CD4-positive, alpha-beta T cell treated with Interleukin-12 subunit alpha and Interleukin-12 subunit beta, for 1 hour (primary cell): ENCODE results near the gene KRTAP10-3.
"Not testable (repeated sequence)": the region's sequence is repeated elsewhere in the genome, so short reads cannot be mapped to it uniquely, and the experiment has no call there.

Source experiments
- DNase-seq: peaks from one replicate; pipeline ENCODE4 v3.0.0-alpha.2; 2020

KRTAP10-3 gene

GRCh38 chr21:44569861-44570517 lies 11.4 kb upstream of the KRTAP10-3 start:
- DNase-seq, result no peak

- no peak for DNase-seq
These were observed 10.3 kb upstream of the KRTAP10-3 start for GRCh38 chr21:44568667-44569556.

DNA sequence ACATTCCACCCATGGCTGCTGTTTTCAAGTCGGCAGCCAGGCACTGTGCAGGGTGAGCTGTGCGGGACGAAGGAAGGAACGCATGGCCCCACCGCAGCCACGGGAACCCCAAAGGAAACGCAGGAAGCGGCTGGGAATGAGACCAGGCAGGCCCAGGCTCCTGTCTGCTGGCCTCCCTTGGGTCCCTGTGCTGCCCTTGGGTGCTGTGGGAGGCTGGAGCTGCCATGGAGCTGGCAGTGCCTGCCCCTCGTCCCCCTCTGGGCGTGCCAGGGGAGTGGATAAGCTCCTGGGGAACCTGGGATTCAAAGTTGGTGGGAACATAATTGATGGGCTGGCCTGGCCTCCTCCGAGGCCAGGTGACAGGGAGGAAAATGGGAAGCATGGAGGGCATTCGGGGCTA lies 9.7 kb upstream of the KRTAP10-3 start:
- DNase-seq, result no peak

- DNase-seq, result no peak
These were observed 9.0 kb upstream of the KRTAP10-3 start for GRCh38 chr21:44567481-44568171.

GRCh38 chr21:44566403-44566802 lies 7.8 kb upstream of the KRTAP10-3 start:
- DNase-seq, result no peak

DNA sequence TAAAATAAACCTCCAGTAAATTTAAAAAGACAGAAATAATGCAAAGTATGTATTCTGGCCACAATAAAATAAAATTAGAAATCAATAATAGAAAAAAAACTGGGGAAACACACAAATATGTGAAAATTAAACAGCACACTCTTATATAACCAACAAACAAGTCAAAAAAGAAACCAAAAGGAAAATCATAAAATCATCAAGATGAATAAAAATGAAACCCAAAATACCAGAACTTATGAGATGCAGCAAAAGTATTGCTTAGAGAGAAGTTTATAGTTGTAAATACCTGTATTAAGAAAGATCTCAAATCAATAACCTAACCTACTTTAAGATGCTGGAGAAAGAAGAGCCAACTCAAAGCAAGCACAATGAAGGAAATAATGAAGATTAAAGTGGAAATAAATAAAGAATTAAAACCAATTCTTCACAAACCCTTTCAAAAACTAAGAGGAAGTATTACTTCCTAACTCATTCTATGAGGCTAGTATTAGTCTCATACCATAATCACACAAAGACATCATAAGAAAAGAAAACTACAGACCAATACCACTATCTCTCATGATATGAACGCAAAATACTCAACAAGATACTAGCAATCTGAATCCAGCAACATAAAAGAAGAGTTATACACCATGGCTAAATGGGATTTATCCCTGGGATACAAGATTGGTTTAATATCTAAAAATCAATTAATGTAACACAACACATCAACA lies 6.4 kb upstream of the KRTAP10-3 start:
- no peak for DNase-seq

DNA sequence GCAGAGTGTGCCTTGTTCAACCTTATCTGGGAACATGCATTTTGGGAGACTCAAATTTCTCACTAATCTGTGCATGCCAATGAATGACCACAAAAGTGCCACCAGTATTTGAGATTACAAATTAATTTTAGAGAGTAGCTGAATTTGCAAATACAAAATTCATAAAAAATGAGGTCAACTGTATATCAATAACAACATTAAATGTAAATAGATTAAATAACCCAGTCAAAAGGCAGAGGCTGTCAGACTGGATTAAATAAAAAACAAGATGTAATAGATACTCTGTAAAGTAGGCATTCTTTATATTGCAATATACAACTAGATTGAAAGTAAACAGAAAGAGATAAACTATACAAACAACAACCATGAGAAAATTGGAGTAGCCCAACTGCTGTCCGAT lies 5.5 kb upstream of the KRTAP10-3 start:
- DNase-seq, result no peak

DNA sequence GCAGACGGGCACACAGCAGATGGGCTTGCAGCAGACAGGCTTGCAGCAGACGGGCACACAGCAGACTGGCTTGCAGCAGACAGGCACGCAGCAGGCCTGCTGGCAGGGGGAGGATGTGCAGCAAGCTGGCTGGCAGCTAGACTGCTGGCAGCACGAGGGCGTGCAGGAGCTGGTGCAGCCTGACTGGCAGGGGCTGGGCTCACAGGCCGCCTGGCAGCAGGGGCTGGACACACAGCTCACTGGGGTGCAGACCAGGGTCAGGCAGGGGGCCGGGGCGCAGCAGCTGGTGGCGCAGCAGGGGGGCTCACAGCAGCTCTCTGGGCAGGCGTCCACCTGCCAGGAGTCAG lies 293 bp downstream of the KRTAP10-3 start:
- not testable (repeated sequence) for DNase-seq

- DNase-seq, result no peak
These were observed 885 bp downstream of the KRTAP10-3 start for GRCh38 chr21:44557491-44558328.

- DNase-seq, result no peak
These were observed 1.7 kb downstream of the KRTAP10-3 start for GRCh38 chr21:44556879-44557278.

DNA sequence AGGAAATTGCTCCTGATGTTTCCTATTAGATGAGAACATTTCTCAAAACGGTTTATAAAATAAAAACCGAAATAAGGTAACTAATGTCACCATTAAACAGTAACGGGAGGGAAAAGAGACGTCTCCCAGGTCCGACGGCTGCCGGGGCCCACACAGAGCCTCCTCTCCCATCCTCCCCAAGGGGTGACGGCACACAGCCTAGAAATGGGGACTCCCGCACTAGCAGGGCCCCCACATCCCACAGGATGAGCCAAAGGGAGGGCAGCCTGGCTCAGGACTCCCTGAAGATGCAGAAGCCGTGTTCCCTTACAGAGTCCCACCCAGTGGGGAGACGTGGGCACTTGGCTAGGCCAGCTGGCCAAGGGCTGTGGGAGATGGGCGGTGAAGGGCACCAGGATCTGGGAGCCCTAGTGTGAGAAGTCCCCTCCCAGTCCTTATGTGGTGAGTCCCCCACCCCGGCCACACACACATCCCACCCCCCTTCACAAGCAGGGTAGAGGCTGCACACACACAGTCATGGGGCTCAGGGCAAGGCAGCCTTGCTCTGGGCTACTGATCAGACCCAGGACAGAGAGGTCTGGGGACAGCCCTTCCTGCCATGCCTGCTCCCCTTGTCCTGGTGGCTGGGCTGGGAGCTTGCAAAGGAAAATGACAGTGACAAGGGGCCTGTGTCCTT lies 3.3 kb downstream of the KRTAP10-3 start:
- DNase-seq, result no peak

DNA sequence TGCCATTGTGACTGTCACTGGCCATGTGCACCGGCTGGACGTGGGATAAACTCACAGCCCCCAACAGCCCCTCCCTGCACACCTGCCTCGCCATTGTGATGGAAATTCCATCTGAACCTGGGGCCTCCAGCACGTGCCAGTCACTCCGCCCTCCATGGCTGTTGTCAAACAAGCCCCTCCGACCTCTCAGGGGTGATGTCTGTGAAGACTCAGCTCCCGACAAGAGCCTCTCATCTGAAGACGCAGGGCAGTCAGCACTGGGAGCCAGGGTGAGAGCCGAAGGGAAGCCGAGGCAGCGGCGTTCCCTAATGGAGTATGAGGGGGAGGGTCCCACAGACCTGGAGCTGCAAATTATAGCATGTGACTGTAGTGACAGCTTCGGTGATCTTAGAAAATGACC lies 5.9 kb downstream of the KRTAP10-3 start:
- no peak for DNase-seq

- DNase-seq, result no peak
These were observed 6.5 kb downstream of the KRTAP10-3 start for GRCh38 chr21:44552136-44552535.

GRCh38 chr21:44551340-44551961 lies 7.1 kb downstream of the KRTAP10-3 start, which contains the start of gene KRTAP10-2:
TSS of gene KRTAP10-2 (minus strand) at chr21:44551505. CDS start at chr21:44551458, 47 bp downstream.
- DNase-seq, result no peak

GRCh38 chr21:44550807-44551206 lies 7.8 kb downstream of the KRTAP10-3 start:
- no peak for DNase-seq

GRCh38 chr21:44550285-44550684 lies 8.3 kb downstream of the KRTAP10-3 start:
- DNase-seq, result not testable (repeated sequence)

- DNase-seq, result no peak
These were observed 8.9 kb downstream of the KRTAP10-3 start for GRCh38 chr21:44549525-44550211.

DNA sequence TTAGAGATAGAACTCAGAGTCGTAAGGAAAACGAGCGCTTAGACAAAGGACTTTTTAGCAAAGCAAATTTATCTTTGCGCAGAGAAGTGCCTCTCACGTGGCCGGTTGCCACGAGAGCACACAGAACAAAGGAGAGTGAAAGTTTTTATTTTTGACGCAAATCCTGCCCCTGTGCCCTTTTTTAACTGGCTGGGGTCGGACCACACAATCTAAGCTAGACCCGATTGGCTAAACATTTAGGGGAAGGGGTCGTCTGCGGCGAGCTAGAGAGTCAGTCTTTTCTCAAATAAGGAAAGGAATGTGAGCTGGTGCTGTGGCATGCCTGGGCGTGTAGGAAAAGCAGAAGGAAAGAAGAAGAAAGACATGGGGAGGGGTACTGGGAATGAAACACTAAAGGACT lies 9.7 kb downstream of the KRTAP10-3 start:
- no peak for DNase-seq

- no peak for DNase-seq
These were observed 10.2 kb downstream of the KRTAP10-3 start for GRCh38 chr21:44548381-44548780.

DNA sequence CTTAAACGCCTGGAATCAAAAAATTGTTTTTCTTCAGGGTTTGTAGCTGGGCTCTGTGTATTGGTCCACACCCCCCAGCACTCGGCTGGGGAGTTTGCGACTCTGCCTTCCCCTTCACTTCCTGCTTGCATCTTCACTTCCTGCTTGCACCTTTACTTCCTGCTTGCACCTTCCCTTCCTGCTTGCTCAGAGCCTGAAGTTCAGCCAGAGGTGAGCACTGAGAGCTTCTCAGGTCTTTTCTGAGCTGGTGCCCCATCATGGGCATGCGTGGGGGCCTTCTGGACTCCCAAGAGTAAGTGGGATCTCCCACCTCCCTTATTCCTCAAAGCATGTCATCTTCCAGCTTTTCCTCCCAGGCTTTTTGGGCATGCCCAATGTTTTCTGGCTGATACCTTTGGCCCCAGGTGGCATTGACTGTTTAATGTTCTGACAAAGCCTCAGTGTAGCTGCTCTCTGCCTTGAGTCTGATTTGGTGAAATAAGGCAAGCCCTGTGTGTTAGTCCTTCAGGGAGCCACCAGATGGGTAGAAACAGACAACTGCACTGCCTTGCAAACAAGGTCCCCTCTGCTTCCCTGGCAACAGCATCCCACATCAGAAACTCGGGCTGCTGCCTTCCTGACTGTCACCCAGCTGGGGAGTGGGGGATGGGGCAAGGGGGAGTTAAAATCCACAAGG lies 10.8 kb downstream of the KRTAP10-3 start:
- peak; percentile 54 for DNase-seq
